Ramos (cell line): ENCODE results near the gene USP24.

Experiments
- in situ Hi-C: fragments of 300-500 bp; cut with MboI; formaldehyde crosslinking; loops from one replicate; pipeline ENCODE4 v1.14.3; 2022; ENCODE audit warnings: low sequenced_read_pairs; ENCODE audit not compliant: unreplicated experiment

The USP24 gene, protein sequence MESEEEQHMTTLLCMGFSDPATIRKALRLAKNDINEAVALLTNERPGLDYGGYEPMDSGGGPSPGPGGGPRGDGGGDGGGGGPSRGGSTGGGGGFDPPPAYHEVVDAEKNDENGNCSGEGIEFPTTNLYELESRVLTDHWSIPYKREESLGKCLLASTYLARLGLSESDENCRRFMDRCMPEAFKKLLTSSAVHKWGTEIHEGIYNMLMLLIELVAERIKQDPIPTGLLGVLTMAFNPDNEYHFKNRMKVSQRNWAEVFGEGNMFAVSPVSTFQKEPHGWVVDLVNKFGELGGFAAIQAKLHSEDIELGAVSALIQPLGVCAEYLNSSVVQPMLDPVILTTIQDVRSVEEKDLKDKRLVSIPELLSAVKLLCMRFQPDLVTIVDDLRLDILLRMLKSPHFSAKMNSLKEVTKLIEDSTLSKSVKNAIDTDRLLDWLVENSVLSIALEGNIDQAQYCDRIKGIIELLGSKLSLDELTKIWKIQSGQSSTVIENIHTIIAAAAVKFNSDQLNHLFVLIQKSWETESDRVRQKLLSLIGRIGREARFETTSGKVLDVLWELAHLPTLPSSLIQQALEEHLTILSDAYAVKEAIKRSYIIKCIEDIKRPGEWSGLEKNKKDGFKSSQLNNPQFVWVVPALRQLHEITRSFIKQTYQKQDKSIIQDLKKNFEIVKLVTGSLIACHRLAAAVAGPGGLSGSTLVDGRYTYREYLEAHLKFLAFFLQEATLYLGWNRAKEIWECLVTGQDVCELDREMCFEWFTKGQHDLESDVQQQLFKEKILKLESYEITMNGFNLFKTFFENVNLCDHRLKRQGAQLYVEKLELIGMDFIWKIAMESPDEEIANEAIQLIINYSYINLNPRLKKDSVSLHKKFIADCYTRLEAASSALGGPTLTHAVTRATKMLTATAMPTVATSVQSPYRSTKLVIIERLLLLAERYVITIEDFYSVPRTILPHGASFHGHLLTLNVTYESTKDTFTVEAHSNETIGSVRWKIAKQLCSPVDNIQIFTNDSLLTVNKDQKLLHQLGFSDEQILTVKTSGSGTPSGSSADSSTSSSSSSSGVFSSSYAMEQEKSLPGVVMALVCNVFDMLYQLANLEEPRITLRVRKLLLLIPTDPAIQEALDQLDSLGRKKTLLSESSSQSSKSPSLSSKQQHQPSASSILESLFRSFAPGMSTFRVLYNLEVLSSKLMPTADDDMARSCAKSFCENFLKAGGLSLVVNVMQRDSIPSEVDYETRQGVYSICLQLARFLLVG (N-terminal part only)

DNA sequence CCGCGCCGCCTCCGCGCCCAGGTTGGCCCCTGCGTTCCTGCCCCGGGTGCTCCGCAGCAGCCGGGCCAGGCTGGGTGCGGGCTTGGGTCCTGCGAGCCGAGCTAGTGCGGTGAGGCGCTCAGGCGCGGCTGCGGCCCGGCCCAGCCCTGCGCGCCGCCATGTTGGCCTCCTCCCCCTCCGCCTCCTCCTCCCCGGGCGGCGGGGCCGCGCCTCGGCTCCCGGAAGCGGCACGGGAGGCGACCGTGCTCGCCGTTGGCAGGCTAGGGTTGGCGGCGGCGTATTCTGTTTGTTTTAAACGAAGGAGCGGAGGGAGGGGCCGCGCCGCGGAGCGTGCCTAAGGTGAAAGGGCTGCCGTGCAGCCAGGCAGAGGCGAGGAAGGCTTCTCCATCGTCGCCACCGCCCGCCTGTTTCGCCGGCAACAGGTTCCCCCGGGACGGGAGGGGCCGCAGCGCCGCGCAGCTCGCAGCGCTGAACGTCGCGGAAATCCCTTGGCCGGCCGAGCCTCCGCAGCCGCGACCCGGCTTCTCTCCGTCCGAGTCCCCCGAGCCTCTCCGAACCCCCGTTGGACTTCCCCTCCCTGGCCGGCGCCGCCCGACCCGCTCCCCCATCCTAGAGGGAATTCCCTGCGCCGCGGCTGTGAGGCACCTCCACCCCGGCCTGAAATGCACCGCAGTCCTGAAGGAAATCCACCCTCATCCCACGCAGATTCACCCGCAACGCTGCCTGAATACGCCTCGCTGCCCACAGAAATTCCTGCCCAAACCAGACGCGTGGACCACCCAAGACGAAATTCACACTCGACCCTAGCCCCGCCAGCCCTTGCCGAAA, at the start of gene USP24:
TSS of gene USP24 (minus strand) at position 171 of the 828 bp plus-strand sequence. CDS start 251 bp downstream, outside the sequence.
- in situ Hi-C loops, result no loop called here

DNA sequence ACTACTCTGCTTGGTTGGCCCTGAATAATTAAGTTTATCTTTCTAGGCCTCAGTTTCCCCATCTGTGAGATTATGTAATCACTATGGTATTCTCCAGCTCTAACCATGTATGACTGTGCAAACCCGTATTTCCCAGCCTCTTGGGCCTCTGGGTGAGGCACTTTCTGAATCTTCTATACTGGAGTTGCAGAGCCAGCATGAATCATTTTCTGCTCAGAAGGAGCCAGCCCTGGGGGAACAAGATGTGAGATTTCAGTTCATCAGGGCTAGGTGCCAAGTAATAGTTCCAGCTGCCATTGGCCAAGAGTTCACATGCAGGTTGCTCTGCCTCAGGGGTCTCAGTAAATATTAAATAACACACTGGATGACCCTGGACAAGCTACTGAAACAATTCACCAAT, 47.7 kb upstream of the USP24 start:
- in situ Hi-C loops, result no loop called here

DNA sequence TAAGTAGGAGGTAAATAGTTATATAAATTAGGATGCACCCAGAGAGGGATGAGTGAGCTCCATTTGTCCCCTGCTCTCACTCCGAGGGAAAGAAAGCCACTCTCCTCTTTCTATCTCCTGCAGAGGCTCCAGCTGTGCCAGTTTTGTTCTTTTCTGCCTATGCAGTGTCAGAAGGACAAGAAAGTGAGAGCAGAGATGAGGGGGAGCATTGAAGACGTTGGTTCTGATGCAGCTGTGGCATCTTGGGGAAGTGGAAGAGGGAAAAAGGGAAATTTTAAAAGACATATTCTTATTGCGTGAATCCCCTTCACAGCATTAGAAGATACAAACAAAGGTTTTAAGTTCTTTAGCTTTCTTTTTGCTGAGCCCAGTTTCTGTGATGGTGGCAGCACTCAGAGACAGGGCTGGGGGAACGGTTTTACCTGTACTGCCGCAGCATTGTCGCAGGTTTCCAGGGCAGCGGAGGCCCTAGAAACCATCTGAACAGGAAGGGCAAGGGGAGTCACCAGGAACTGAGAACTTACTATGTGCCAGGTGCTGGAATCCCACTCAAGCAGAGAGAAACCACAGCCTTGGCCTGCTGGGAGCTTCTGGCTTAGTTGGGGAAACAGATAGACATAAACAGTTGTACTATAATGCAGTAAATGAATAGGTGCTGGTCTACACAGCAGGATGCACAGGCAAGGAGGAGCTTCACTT, 44.9 kb upstream of the USP24 start:
- in situ Hi-C loops, result no loop called here

DNA sequence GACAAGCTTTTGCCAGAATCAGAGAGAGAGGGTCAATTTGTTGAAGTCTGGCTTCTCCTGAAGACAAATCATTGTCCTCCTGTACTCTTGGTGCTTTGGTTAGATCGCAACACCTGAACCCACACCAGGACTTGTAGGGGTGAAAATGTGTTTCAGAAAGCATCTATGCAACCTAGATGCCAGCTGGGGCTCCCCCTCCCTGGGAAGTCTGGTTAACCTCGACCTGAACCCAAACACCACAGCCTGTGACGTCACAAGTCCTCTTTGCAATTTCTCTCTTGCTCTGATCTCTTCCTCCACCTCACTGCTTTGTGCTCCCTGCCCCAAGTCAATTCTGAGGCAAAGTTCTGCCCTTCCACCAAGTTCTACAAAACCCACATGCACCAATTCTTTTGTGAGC, 42.8 kb upstream of the USP24 start:
- in situ Hi-C loops, result no loop called here

DNA sequence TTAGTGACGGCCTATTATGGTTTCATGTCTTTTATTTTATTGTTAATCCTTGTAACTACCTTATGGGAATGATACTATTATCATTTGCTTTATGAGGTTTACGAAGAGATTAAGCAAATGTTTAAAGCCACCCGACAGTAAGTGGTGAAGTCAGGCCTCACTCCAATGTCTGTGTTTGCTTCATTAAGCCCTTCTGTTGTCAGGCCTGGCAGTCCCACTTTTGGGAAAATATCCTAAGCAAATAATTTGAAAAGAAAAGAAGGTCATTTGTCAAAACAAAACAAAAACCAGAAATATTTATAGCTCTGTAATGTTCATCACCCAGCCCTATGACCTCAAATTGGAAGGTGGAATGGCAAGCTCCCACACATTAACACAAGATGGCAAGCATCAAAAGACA, 40.7 kb upstream of the USP24 start:
- in situ Hi-C loops, result no loop called here

DNA sequence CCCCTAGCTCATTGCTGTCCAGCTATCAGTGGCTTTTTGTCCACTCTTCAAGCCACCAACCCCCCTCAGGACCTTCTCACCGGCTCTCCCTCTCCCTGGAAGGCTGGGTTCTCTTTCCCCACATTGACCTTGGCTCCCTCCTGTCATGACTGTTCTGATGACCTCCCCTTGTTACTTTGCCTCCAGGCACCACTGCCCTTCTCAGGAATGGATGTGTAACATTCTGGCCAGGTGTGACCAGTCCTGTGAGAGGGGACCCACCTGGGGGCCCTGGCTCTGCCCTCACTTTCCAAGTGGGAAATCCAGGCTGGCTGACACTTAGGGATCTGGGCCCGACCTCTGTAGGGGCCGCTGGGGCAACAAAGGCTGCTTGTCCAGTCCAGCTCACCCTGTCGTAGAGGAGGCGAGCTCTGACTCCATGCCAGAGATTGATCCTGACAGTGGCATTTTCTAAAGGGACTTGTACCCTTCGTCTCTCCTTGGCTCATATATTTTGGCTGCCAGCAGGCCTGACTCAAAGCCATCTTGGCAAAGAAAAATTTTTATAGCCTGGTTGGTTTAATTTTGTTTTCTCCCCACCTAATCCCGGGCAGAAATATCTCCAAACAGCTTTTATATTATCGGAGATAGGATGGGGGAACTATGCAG, 37.9 kb upstream of the USP24 start:
- in situ Hi-C loops, result no loop called here

DNA sequence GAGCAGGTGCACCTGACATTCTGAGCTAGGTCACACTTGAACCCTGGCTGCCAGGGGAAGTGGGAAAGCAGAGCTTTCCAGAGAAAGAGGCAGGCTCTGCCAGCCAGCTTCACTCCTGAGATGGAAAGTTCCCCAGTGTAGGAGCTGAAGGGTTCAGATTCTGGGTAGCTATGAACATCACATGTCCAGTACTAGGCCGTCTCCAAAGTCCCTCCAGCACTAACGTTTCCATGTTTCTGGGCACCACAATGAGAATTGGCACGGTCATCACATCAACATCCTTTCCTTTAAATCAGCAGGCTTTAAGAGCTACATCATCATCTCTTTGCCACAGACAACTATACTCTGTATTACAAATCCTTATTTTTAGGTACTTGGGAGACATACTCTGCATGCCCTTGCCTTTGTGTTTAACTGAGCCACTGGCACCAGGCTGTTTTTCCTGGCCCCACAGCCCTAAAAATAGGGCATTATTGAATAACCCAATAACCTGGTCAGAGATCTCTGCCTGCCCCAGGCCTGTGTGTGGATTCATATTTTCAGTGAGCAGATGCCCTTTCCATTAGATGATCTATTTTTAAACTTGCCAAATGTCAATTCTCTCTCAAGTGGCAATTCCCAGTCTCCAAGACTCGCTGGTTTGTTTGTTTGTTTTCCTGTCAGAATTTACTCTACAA, 35.4 kb upstream of the USP24 start:
- in situ Hi-C loops, result no loop called here

DNA sequence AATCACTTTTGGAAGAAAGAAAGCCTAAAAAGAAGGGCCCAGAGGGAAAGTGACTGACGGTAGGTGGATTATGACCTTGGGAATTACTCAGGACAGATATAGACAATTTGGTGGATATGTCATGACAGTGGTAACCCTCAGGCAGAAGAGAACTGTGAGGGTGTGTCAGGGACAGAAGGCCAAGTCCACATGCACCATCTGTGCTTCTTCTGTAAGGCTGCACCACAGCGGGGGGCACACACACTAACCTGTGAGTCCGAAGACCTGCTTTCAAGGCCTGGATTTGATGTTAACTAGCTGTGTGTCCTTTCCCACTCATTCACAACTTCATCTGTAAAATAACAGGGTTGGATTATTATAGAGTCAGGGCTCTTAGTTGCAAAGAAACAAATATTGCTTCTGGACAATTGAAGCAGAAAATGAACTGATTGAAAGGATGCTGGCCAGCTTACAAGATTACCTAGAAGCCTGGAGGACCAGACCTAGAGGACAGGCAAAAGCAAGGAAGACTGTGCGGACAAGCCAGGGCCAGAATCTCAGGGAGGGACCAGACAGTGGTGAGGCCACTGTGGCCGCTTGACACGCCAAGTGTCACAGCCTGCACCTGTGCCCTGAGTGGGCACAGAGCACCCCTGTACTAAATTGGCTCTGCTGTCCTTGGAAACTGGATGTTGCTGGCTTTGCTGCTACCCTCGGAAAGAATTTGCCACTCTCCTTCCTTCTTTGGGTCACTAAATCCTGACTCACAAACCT, 34.7 kb upstream of the USP24 start:
- in situ Hi-C loops, result no loop called here

DNA sequence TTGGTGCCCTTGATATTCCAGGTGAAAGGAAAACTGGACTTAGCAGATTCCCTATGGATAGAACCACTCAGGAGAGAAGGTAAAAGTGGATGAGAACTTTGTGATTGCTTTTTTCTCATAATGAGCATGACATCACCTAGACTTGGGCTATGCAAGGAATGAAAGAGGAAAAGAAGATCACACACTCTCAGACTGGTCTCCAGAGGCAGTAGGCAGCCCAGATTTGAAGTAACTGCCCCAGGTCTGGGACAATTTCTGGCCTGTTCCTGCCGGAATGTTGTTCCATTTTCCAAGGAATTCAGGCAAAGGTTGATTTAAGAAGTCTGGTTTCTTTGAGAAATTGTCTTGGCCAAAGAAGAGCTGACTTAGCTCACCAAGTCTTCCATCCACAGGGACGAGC, 31.7 kb upstream of the USP24 start:
- in situ Hi-C loops, result no loop called here

DNA sequence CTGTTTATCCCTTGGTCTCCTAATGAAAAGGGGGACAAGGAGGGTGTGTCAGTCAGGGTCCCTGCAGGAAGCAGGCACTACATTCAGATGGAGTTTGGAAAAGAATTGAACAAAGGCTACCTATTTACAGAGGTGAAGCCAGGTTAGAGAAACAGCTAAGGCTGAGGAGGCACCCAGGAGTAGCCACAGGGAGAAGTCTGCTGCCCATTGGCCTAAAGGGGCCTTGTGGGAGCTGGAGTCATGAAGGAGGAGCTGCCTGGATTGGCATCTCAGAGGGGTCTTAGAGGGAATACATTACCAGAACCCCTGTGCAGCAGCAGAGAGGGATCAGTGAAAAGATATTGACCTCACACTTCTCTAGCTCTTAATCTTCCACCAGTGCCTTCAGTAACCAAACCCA, 31.2 kb upstream of the USP24 start:
- in situ Hi-C loops, result no loop called here

DNA sequence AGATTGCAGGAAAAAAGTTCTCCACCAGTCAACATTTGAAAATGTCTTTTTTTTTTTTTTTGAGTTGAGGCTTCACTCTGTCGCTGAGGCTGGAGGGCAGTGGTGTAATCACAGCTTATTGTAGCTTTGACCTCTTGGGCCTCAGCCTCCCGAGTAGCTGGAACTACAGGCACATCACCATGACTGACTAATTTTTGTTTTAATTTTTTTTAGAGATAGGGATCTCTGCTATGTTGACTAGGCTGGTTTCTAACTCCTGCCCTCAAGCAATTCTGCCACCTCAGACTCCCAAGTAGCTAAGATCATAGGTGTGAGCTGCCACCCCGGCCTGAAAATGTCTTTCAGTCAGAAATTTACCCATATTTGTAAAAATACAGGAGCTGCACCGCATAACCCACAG, 30.6 kb upstream of the USP24 start:
- in situ Hi-C loops, result no loop called here

DNA sequence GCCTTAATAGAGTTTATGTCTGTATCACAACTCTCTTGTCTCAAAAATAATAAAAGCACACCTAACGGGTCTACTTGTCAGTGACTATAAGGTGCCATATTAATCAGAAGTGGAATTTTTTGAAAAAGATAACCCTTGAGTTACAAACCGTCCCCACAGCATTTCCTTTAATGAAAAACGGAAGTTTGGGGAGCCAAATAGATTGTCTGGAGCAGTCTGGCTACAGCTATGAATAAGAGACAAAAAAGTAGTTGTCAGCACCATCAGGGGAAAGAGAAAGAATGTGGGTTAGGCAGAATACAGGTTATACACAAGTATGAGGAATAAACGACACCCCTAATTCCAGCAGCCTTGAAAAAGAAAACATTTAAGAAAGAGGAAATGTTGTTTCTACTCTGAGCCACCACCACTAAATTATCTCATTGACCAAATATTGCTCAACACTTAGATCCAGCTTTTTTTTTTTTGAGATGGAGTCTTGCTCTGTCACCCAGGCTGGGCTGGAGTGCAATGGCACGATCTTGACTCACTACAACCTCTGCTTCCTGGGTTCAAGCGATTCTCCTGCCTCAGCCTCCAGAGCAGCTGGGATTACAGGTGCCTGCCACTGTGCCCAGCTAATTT, 29.4 kb upstream of the USP24 start:
- in situ Hi-C loops, result no loop called here

DNA sequence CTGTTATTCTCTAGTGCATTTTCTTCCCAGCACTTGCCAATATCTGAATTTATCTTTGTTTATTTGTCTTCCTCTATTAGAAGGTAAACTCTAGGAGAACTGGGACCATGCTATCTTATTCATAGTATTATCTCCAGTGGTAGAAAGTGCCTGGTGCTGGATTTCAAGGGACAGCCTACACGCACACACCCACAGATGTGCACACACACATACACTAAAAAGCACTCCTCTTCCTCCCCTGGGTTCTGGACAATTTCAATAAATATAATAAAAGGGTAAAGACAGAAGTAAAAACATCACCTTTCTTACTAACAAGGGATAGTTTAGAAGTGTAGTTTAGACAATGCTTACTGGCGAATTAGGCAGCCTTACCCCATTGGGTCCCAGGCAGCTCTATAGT, 28.5 kb upstream of the USP24 start:
- in situ Hi-C loops, result no loop called here

DNA sequence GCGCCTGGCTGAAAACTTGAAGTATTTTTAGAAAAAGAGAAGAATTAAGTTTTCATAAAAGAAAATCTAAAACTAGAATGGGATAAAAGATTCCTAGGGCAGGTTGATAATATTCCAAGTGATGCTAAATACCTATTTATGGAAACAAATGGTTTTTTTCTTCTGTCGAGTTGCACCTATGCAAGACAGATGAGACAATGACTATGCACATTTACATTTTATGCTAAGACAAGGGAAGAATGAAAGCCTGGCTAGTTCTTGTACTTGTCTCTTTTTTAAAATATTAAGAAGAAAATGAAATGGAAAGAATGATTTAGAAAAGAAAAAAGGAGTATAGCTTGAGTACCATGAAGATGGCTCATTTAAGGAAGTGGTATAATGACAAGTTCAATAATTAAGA, 24.4 kb upstream of the USP24 start:
- in situ Hi-C loops, result no loop called here

DNA sequence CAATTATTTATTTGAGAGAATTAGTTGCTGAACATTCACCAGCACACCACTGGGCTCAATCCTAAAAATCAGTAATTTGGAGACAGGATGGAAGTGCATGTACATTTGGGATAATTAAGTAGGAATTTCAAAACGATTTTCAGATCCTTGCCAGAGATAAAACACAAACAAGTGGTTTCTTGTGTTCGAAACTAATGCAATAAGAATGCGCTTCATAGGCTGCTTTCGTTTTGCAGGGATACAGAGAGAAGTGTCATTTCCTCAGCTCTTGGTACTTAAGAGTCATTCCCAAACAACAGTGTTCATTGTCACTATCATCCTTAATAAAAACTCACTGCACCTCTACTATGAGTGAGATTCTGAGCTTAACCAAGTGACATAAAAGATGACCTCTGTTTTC, 20.6 kb upstream of the USP24 start:
- in situ Hi-C loops, result no loop called here

DNA sequence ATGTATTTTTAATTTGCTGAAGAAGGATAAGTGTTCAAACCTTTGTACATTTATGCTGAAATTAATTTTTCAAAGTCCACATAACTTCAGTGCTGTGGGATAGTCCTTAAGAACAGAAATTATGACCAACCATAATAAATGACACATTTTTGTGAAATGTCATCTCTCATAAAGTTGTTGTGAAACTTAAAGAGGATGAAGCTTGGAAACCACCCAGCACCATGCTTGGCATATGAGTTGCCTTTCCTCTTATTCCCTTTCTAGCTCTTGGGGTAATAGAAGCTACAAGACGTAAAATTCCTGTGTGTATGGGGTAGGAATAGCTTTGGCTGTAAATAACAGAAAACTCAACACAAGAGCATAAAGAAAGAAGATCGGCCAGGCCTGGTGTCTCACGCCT, 18.9 kb upstream of the USP24 start:
- in situ Hi-C loops, result no loop called here

DNA sequence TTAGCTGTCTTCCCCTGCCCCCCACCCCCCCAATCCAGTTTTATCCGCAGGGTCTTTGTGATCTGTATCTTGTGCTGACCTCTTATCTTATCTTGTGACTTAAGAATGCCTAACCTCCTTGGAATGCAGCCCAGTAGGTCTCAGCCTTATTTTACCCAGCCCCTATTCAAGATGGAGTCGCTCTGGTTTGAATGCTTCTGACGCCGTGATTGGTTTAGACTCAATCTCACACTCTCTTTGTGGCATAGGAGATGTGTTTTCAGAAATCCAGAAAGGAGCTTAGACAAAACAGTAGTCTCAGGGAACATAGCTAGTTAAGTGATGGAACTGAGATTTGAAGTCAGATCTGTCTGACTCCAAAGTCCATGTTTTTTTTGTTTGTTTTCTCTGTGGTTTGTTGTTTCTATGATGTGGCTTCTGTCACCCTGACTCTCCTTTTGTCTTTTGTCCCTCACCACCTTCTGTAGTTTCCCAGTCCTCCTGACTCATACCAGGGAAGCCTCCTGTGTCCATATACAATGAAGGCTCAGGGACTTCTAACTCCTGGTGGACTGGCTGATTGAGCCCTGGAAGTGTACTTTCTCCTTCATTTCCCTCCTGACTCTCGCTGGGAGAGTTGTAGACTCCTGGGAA, 18.1 kb upstream of the USP24 start:
- in situ Hi-C loops, result no loop called here
